ENCODE measurements around the gene ARNT2.

- TF ChIP-seq POLR2A (IDR thresholded peaks at IDR 0.05; ENCODE audit: low read length) (no peak), GATA1 (IDR thresholded peaks at IDR 0.05; ENCODE audit: low read depth, low read length) (no peak)
These were observed 170.4 kb downstream of the ARNT2 start for GRCh38 chr15:80574590-80574989.
